Heart right ventricle (tissue), 16 donors: ENCODE results near the gene GLMP. TPM values are rescaled to one million over a fixed set of nuclear protein-coding genes. Genes with fewer than 3 reads are reported as not detected.

ENCODE experiments used
- ATAC-seq, 8 donors: fragments of 200-7000 bp; cut with Tn5 transposase; one replicate each; pipeline ENCODE4 v1.9.1; 2020; ENCODE audit warnings: mild to moderate bottlenecking in 8 of 8, moderate library complexity in 8 of 8, moderate number of reproducible peaks in 1 of 8
- DNase-seq, 2 donors: peaks; one replicate each; pipeline ENCODE4 v3.0.0-alpha.2; 2020
- H3K27ac ChIP-seq, 10 donors: fragments of 200-600 bp; sonication (generic) in 2 of 10; one replicate each; pipeline versions ENCODE4 v1.5.0 to v1.8.0; 2020 to 2022; ENCODE audit warnings: mild to moderate bottlenecking in 3 of 10
- H3K27me3 ChIP-seq, 7 donors: fragments of 200-600 bp; one replicate each; pipeline ENCODE4 v1.8.0; 2021 to 2022; ENCODE audit warnings: mild to moderate bottlenecking in 2 of 7
- H3K36me3 ChIP-seq, 9 donors: fragments of 200-600 bp; sonication (generic) in 1 of 9; one replicate each; pipeline versions ENCODE4 v1.5.0 to v1.8.0; 2020 to 2022; ENCODE audit warnings: mild to moderate bottlenecking in 2 of 9
- H3K4me1 ChIP-seq, 9 donors: fragments of 200-600 bp; sonication (generic) in 1 of 9; one replicate each; pipeline versions ENCODE4 v1.5.0 to v1.8.0; 2020 to 2022; ENCODE audit warnings: mild to moderate bottlenecking in 4 of 9
- H3K4me3 ChIP-seq, 10 donors: fragments of 200-600 bp; sonication (generic) in 2 of 10; one replicate each; pipeline versions ENCODE4 v1.5.0 to v1.8.0; 2020 to 2022; ENCODE audit warnings: mild to moderate bottlenecking in 7 of 10, moderate library complexity in 2 of 10
- H3K9me3 ChIP-seq, 11 donors: fragments of 200-600 bp in 10 of 11; sonication (generic) in 2 of 11; one replicate each; pipeline versions ENCODE4 v1.5.0 to v1.8.0; 2013 to 2022; ENCODE audit warnings: mild to moderate bottlenecking in 2 of 11, control low read depth in 1 of 11, moderate library complexity in 1 of 11
- WGBS, 2 donors: extraction: QIAGEN DNeasy Blood & Tissue Kit; methylation state at CpG; one replicate each; pipeline ENCODE4 v1.1.7; 2013; ENCODE audit warnings: inconsistent platforms in 1 of 2; 5-methylcytosine and 5-hydroxymethylcytosine counted together
- intact Hi-C, 10 donors: fragments of 100-400 bp; cut with DNase I; formaldehyde crosslinking; loops; one replicate each; pipeline versions ENCODE4 v1.11.1 to v1.14.2; 2022
- polyA plus RNA-seq, 2 donors: library from polyadenylated mRNA; stranded (reverse); fragments of 200-250 nt; gene quantifications; one replicate each; pipeline ENCODE4 v1.2.3, GENCODE V29; 2013
- total RNA-seq, 10 donors: library from RNA; stranded (reverse); fragmentation: NEBNext Ultra II Directional in 3 of 10; extraction: Animal tissue kit (Norgen Biotek cat#: 25700) in 3 of 10; gene quantifications; one replicate each; pipeline versions ENCODE4 v1.2.1 to v1.2.4, GENCODE V29; 2021 to 2023
- TF ChIP-seq, protein P1 (sequence below), 9 donors: fragments of 200-600 bp; sonication (generic) in 2 of 9; IDR thresholded peaks; one replicate each; pipeline versions ENCODE4 v1.5.0 to v1.8.0; 2021 to 2022; ENCODE audit warnings: antibody characterized with exemption in 9 of 9, mild to moderate bottlenecking in 5 of 9, moderate library complexity in 1 of 9
- donor health status: Arrhythmogenic right ventricular cardiomyopathy.
- donor health status: ischemic (EF 13 %, LVEDD 7.1; RV severe dilation, severe dysfunction).
- donor health status: healthy with polysubstance abuse.
- donor health status: DM: no; HTN: yes; CAD: no.
- donor health status: DM: no; HTN: no; CAD: no.
- donor health status: ischemic (EF 25% LVEDD 6.9; RV normal size, moderate dysfunction).
- donor health status: ischemic (EF 25% LVEDD 5.7; RV mildly dilated, moderate dysfunction).
- donor health status: healthy.
- donor health status: DM: yes; HTN: yes; CAD: no.
- donor health status: Ischemic cardiomyopathy.
- donor health status: ischemic (EF 35%, LVEDD 5.7; RV mildly dilated, moderate dysfunction).
- donor health status: nonischemic (EF 11% LVEDD 7.7; RV severe dilation, severe dysfunction).
- donor health status: DM: yes; HTN: yes; CAD: no.
- donor health status: PGD.
- donor health status: ischemic (EF 29% LVEDD 5.4; RV normal size, mild dysfunction).
- donor health status: nonischemic (EF 23%, LVEDD 6.1; RV moderate dilation, normal function).

Gene GLMP
- total and polyA plus RNA-seq, 12 donors, result 10.9 to 43.8 (median 14.2) TPM

GRCh38 chr1:156320560-156320959, 25.1 kb upstream of the GLMP start:
- no peak overlapping the region for H3K4me3 ChIP-seq
- WGBS, 2 donors, result 82 to 89% methylated on average over 3 of the region's 3 CpGs
- H3K36me3 ChIP-seq, result peaks cover 3 to 100% (median 88%) of the 10 kb centered on the region in 9 donors
- no peak for ATAC-seq
- no peaks in the 10 kb centered on the region for H3K4me1 ChIP-seq
- intact Hi-C loops, result no loop called here
- H3K27ac ChIP-seq, result no peak overlapping the region
- no peaks in the 10 kb centered on the region for H3K9me3 ChIP-seq
- no peak for DNase-seq
- no peaks in the 10 kb centered on the region for H3K27me3 ChIP-seq
- TF ChIP-seq, protein P1, sequence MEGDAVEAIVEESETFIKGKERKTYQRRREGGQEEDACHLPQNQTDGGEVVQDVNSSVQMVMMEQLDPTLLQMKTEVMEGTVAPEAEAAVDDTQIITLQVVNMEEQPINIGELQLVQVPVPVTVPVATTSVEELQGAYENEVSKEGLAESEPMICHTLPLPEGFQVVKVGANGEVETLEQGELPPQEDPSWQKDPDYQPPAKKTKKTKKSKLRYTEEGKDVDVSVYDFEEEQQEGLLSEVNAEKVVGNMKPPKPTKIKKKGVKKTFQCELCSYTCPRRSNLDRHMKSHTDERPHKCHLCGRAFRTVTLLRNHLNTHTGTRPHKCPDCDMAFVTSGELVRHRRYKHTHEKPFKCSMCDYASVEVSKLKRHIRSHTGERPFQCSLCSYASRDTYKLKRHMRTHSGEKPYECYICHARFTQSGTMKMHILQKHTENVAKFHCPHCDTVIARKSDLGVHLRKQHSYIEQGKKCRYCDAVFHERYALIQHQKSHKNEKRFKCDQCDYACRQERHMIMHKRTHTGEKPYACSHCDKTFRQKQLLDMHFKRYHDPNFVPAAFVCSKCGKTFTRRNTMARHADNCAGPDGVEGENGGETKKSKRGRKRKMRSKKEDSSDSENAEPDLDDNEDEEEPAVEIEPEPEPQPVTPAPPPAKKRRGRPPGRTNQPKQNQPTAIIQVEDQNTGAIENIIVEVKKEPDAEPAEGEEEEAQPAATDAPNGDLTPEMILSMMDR (IDR thresholded peaks at IDR 0.05), result no peak

DNA sequence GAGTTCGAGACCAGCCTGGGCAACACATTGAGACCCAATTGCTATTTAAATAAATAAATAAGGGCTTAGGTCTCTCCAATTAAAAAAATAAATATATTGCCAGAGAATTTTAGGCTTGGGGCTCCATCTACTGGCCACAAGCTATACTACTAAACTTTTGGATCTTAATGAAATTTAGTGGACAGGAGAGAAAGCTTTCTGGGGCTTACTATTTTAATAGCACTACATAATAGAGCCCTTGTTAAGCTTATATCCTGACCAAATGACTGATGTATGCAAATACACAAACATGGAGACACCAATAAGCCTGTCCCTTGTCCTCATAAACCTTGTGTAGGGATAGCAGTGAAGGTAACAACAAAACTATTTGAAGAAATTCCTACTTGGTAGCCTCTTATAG, 24.2 kb upstream of the GLMP start:
- Histone ChIP-seq H3K4me3 (no peak overlapping the region), H3K27me3 (no peaks in the 10 kb centered on the region), H3K36me3 (peaks cover 3 to 100% (median 90%) of the 10 kb centered on the region in 9 donors), H3K4me1 (no peaks in the 10 kb centered on the region), H3K9me3 (no peaks in the 10 kb centered on the region), H3K27ac (no peak overlapping the region)
- WGBS, 2 donors, result 89 to 90% methylated on average over 1 of the region's 1 CpG
- TF ChIP-seq, protein P1 (IDR thresholded peaks at IDR 0.05), result peak; percentile 17 to 66 (median 57)
- intact Hi-C loops, result loop anchor here in 2 of 10 donors (5.0 to 10.0 kb wide), 2 partner anchors 55 to 172 kb away; no protein-coding TSS in a partner anchor
- DNase-seq (no peak), ATAC-seq (no peak)

DNA sequence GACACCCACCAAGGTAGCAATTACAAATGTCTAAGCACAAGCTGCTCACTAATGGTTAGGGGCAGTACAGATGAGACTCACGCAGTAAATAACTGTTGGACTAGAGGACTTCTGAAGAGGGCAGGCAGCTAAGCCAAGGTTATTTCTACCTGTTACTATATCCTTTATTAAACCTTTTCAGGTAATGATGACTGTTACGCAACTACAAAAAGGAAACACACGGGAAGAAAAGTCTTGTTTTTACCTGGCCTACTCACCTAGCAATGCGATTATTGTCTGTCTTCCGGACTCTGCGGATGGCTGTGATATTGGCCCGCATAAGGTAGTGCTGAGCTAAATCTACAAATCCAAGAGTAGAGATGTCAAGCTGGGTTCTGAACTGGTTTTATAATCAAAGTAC, 21.4 kb upstream of the GLMP start:
- intact Hi-C loops, result loop anchor here in 2 of 10 donors (5.0 to 10.0 kb wide), 2 partner anchors 52 to 170 kb away; no protein-coding TSS in a partner anchor

GRCh38 chr1:156310962-156311361, 15.5 kb upstream of the GLMP start:
- WGBS, 2 donors, result 90% methylated on average over 6 of the region's 6 CpGs
- TF ChIP-seq, protein P1 (IDR thresholded peaks at IDR 0.05), result no peak
- Histone ChIP-seq H3K27ac (no peak overlapping the region), H3K27me3 (no peaks in the 10 kb centered on the region), H3K36me3 (peaks cover 9 to 100% (median 84%) of the 10 kb centered on the region in 9 donors), H3K4me3 (no peak overlapping the region), H3K4me1 (no peaks in the 10 kb centered on the region), H3K9me3 (no peaks in the 10 kb centered on the region)
- intact Hi-C loops, result loop anchor here in 1 of 10 donors (10.0 kb wide), 1 partner anchor 46 kb away; no protein-coding TSS in a partner anchor
- no peak for DNase-seq
- ATAC-seq, result peak in 1 of 8 donors; percentile 52

More for the DNA sequence above, 21.4 kb upstream of the GLMP start:
- 94 to 95% methylated on average over 7 of the region's 7 CpGs for WGBS, 2 donors
- no peak for DNase-seq
- Histone ChIP-seq H3K36me3 (peaks cover 3 to 100% (median 93%) of the 10 kb centered on the region in 9 donors), H3K27me3 (no peaks in the 10 kb centered on the region), H3K4me3 (no peak overlapping the region), H3K27ac (no peak overlapping the region), H3K4me1 (no peaks in the 10 kb centered on the region), H3K9me3 (no peaks in the 10 kb centered on the region)
- TF ChIP-seq, protein P1 (IDR thresholded peaks at IDR 0.05), result no peak
- no peak for ATAC-seq
